Right renal pelvis (tissue), 4 donors: Measurements from ENCODE around the gene SPATS2. TPM values are rescaled to one million over a fixed set of nuclear protein-coding genes. Genes with fewer than 3 reads are reported as not detected.

Experiments
- DNase-seq, 4 donors: peaks; one replicate each; pipeline ENCODE4 v3.0.0-alpha.2; 2013; ENCODE audit warnings: low read depth in 4 of 4, low spot score in 3 of 4, missing footprints in 1 of 4
- polyA plus RNA-seq, 4 donors: library from polyadenylated mRNA; unstranded; fragments of 120-200 nt; gene quantifications; one replicate each; pipeline ENCODE4 v1.2.1, GENCODE V29; 2013; ENCODE audit not compliant: insufficient read length in 4 of 4

The SPATS2 gene
- polyA plus RNA-seq, 4 donors = 45.0 to 49.8 (median 47.8) TPM

- no peak for DNase-seq
These were observed 88.9 kb downstream of the SPATS2 start for GRCh38 chr12:49456131-49456679.

GRCh38 chr12:49458816-49459215 lies 91.6 kb downstream of the SPATS2 start:
- DNase-seq = no peak

GRCh38 chr12:49461221-49461620 lies 94.0 kb downstream of the SPATS2 start:
- DNase-seq = no peak

GRCh38 chr12:49462083-49462744 lies 95.0 kb downstream of the SPATS2 start:
- no peak for DNase-seq

- DNase-seq = no peak
These were observed 97.9 kb downstream of the SPATS2 start for GRCh38 chr12:49465132-49465531.

- DNase-seq = no peak
These were observed 103.7 kb downstream of the SPATS2 start for GRCh38 chr12:49470986-49471385.

GRCh38 chr12:49471557-49471956 lies 104.3 kb downstream of the SPATS2 start:
- DNase-seq = no peak

- no peak for DNase-seq
These were observed 108.8 kb downstream of the SPATS2 start for GRCh38 chr12:49476091-49476490.

- no peak for DNase-seq
These were observed 111.8 kb downstream of the SPATS2 start for GRCh38 chr12:49478949-49479664.

- DNase-seq = no peak
These were observed 115.1 kb downstream of the SPATS2 start for GRCh38 chr12:49482095-49483051.

- no peak for DNase-seq
These were observed 116.4 kb downstream of the SPATS2 start for GRCh38 chr12:49483619-49484018.

- DNase-seq = no peak
These were observed 120.3 kb downstream of the SPATS2 start for GRCh38 chr12:49487605-49488004.

GRCh38 chr12:49489154-49489553 lies 121.9 kb downstream of the SPATS2 start:
- no peak for DNase-seq

- no peak for DNase-seq
These were observed 122.5 kb downstream of the SPATS2 start for GRCh38 chr12:49489720-49490119.

GRCh38 chr12:49491823-49492222 lies 124.6 kb downstream of the SPATS2 start:
- DNase-seq = no peak

GRCh38 chr12:49493900-49494299 lies 126.6 kb downstream of the SPATS2 start:
- no peak for DNase-seq

- DNase-seq = no peak
These were observed 129.4 kb downstream of the SPATS2 start for GRCh38 chr12:49496417-49497360.

GRCh38 chr12:49501895-49502294 lies 134.6 kb downstream of the SPATS2 start:
- DNase-seq = no peak

GRCh38 chr12:49502590-49502989 lies 135.3 kb downstream of the SPATS2 start:
- DNase-seq = no peak

GRCh38 chr12:49503674-49504180 lies 136.5 kb downstream of the SPATS2 start:
- DNase-seq = no peak
